IgD-negative memory B cell (primary cell): ENCODE results near the gene CRELD1. TPM values are rescaled to one million over a fixed set of nuclear protein-coding genes. Genes with fewer than 3 reads are reported as not detected.
"Not testable (repeated sequence)": the region's sequence is repeated elsewhere in the genome, so short reads cannot be mapped to it uniquely, and the experiment has no call there.

Experiments used
- H3K27ac Mint-ChIP-seq, 3 donors: one replicate each; pipeline ENCODE4 v1.8.0; 2020 to 2022; ENCODE audit warnings: mild to moderate bottlenecking in 3 of 3, mixed read lengths in 3 of 3, moderate library complexity in 1 of 3
- H3K27me3 Mint-ChIP-seq: one replicate; pipeline ENCODE4 v1.8.0; 2021; ENCODE audit warnings: mixed read lengths
- H3K36me3 Mint-ChIP-seq: one replicate; pipeline ENCODE4 v1.8.0; 2020; ENCODE audit warnings: mild to moderate bottlenecking, mixed read lengths
- H3K4me1 Mint-ChIP-seq, 3 donors: one replicate each; pipeline ENCODE4 v1.8.0; 2020 to 2022; ENCODE audit warnings: mixed read lengths in 3 of 3, mild to moderate bottlenecking in 1 of 3
- H3K4me3 Mint-ChIP-seq, 4 donors: one replicate each; pipeline ENCODE4 v1.8.0; 2020 to 2022; ENCODE audit warnings: mild to moderate bottlenecking in 4 of 4, mixed read lengths in 4 of 4, moderate library complexity in 3 of 4
- H3K9me3 Mint-ChIP-seq, 3 donors: one replicate each; pipeline ENCODE4 v1.8.0; 2020 to 2021; ENCODE audit warnings: mixed read lengths in 3 of 3, mild to moderate bottlenecking in 1 of 3
- polyA plus RNA-seq: library from polyadenylated mRNA; unstranded; fragments of 300-500 nt; fragmentation: Illumina TruSeq; gene quantifications from one replicate; pipeline ENCODE4 v1.2.3, GENCODE V29; 2021

CRELD1 gene
- polyA plus RNA-seq, 1 donor from 2014 or later: 17.7 TPM

DNA sequence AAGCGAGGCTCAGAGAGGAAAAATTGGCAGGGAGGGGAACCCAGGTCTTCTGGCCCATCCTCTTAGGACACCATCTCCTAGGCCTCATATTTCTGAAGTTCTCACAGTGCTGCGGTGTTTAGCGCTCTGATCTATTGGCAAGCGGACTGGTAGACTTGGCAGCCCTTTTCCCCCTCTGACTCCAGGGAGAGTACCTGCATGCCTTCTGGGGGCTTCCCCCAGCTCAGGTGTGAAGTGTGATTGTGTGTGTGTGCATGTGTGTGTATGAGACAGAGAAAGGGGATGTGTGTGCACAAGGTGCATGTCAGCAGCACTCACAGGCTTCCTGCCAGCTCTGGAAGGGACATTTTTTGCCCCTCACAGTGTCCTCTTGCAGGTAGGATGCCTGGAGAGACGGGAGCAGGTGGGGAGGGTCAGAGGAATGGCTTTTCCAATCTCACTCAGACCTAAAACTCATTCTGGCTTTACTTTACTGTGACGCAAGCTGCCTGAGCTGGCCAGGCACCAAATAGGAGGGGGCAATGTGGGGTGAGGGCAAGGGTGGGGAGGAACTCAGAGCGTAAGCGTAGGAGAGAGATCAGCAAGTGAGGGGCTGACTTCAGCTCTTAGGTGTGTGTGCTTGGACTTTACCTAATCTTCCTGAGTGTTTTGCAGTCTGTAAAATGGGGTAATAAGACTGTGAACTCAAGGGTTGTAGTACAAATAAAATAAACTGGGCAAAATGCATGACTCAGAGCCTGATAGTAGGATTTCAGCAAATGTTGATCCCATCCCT lies 35.0 kb upstream of the CRELD1 start:
- Mint-ChIP-seq H3K36me3 (peaks cover 5% of the 10 kb centered on the region), H3K27ac (no peak overlapping the region), H3K4me3 (peak overlapping the region in 1 of 4 donors; percentile 12), H3K4me1 (peaks cover 11 to 16% (median 14%) of the 10 kb centered on the region in 3 donors), H3K27me3 (peaks cover 2% of the 10 kb centered on the region), H3K9me3 (no peaks in the 10 kb centered on the region)

GRCh38 chr3:9899289-9899791 lies 34.3 kb upstream of the CRELD1 start:
- Mint-ChIP-seq H3K27ac (no peak overlapping the region), H3K4me1 (peaks cover 7 to 11% (median 8%) of the 10 kb centered on the region in 3 donors), H3K4me3 (no peak overlapping the region), H3K9me3 (no peaks in the 10 kb centered on the region), H3K36me3 (peaks cover 5% of the 10 kb centered on the region), H3K27me3 (peaks cover 2% of the 10 kb centered on the region)

GRCh38 chr3:9900965-9901415 lies 32.6 kb upstream of the CRELD1 start:
- not testable (repeated sequence) for H3K9me3 Mint-ChIP-seq, H3K27me3 Mint-ChIP-seq, H3K27ac Mint-ChIP-seq, H3K4me3 Mint-ChIP-seq, H3K4me1 Mint-ChIP-seq, H3K36me3 Mint-ChIP-seq

GRCh38 chr3:9901967-9902366 lies 31.7 kb upstream of the CRELD1 start:
- Mint-ChIP-seq H3K4me1 (peaks cover 1 to 6% (median 2%) of the 10 kb centered on the region in 3 donors), H3K4me3 (no peak overlapping the region), H3K27ac (peak overlapping the region in 1 of 3 donors; percentile 50), H3K9me3 (no peaks in the 10 kb centered on the region), H3K36me3 (peaks cover 6% of the 10 kb centered on the region), H3K27me3 (peaks cover 2% of the 10 kb centered on the region)

DNA sequence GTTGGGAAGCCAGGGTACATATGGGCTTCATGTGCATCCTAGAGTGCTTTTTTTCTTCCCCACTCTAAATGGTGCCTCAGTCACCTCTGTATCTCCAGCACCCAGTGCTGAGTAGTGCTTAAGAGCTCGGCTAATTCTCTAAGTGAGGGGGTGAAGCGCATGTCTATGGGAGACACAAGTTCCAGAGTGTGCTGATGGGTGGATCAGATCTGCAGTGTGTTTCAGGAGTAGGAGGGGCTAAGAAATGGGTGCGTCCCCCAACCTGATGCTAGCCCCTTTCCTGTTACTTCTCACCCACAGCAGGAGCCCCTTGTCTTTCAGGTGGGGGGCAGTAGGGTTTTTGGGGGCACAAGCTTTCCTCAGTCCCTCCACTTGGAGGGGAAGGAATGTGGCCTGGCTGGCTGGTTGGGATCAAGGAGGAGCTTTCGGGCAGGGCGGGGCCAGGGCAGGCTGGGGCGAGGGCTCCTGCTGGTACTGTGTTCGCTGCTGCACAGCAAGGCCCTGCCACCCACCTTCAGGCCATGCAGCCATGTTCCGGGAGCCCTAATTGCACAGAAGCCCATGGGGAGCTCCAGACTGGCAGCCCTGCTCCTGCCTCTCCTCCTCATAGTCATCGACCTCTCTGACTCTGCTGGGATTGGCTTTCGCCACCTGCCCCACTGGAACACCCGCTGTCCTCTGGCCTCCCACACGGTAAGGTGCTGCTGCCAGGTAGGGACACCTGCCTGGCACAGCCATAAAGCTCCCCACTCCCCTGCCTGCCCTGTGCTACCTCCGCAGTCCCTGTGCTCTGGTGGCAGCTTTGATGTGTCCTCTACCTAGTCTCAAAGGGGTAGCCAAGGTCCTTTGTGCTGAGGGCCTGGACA lies 31.0 kb upstream of the CRELD1 start, which contains the start of gene IL17RE:
IL17RE (plus strand) TSS at position 477 of the 866 bp plus-strand sequence; CDS start at position 562, 85 bp downstream.
- peaks cover 6% of the 10 kb centered on the region for H3K36me3 Mint-ChIP-seq
- H3K4me1 Mint-ChIP-seq: peaks cover 0 to 6% (median 1%) of the 10 kb centered on the region in 3 donors
- no peaks in the 10 kb centered on the region for H3K9me3 Mint-ChIP-seq
- peak within 1 kb of the TSS in 1 of 3 donors; percentile 50 for H3K27ac Mint-ChIP-seq
- H3K27me3 Mint-ChIP-seq: peaks cover 2% of the 10 kb centered on the region
- H3K4me3 Mint-ChIP-seq: no peak within 1 kb of the TSS

DNA sequence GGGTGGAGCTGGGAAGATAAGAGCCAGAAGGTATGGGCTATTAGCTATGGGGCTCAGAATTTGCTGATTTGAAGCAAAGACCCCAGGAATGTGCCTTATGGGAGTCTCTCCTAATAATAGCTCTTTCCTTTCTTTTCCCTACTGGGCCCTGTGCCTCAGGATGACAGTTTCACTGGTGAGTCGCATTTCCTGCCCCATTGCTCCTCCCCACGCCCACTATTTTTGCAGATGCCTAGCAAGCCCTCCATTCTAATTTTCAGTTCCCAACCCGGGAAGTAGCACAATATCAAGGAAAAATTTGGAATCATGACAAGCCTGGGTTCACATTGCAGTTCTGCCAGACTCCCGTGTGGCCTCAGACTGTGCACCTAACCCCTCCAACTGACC lies 30.4 kb upstream of the CRELD1 start:
- H3K4me3 Mint-ChIP-seq: no peak overlapping the region
- peaks cover 0 to 2% (median 1%) of the 10 kb centered on the region in 3 donors for H3K4me1 Mint-ChIP-seq
- H3K27ac Mint-ChIP-seq: no peak overlapping the region
- H3K27me3 Mint-ChIP-seq: peaks cover 2% of the 10 kb centered on the region
- peaks cover 6% of the 10 kb centered on the region for H3K36me3 Mint-ChIP-seq
- H3K9me3 Mint-ChIP-seq: no peaks in the 10 kb centered on the region

GRCh38 chr3:9903904-9904303 lies 29.7 kb upstream of the CRELD1 start:
- Mint-ChIP-seq H3K4me3 (no peak overlapping the region), H3K4me1 (no peaks in the 10 kb centered on the region), H3K27ac (no peak overlapping the region), H3K9me3 (no peaks in the 10 kb centered on the region), H3K27me3 (peaks cover 2% of the 10 kb centered on the region), H3K36me3 (peaks cover 6% of the 10 kb centered on the region)

DNA sequence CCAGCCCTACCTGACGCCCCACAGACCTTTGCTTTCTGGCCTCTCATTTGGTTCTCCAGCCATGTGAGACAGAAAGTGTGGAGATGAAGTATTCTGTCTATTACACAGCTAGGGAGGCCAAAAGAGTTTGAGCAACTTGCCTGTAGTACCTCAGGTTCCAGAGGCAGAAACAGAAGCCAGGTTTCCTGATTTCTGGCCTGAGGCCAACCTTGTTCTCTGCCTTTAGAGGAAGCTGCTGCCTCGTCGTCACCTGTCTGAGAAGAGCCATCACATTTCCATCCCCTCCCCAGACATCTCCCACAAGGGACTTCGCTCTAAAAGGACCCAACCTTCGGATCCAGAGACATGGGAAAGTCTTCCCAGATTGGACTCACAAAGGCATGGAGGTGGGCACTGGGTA lies 27.2 kb upstream of the CRELD1 start:
- Mint-ChIP-seq H3K4me3 (no peak overlapping the region), H3K27ac (no peak overlapping the region)

DNA sequence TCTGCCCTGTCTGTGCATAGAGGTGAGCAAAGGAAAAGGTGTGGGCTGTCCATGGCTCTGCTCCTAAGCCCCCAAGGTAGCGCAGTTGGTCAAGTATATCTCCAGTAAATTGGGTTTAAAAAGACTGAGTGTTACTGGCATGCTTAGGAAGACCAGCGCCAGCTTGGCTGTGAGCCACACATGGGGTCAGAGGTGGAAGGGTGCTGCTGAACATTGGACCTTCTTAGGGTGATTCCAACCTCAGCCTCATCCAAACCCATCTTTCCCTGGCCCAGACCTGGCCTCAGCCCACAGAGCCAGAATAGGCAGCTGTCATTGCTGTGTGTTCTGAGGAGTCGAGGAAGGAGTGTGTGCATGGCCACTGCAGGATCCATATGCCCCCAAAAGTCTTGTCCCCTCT lies 25.3 kb upstream of the CRELD1 start:
- H3K27ac Mint-ChIP-seq: no peak overlapping the region
- H3K9me3 Mint-ChIP-seq: no peaks in the 10 kb centered on the region
- H3K4me3 Mint-ChIP-seq: no peak overlapping the region
- peaks cover 6% of the 10 kb centered on the region for H3K36me3 Mint-ChIP-seq
- peaks cover 0 to 2% (median 0%) of the 10 kb centered on the region in 3 donors for H3K4me1 Mint-ChIP-seq
- no peaks in the 10 kb centered on the region for H3K27me3 Mint-ChIP-seq

More for the DNA sequence above, 27.2 kb upstream of the CRELD1 start:
- Mint-ChIP-seq H3K36me3 (peaks cover 6% of the 10 kb centered on the region), H3K9me3 (no peaks in the 10 kb centered on the region), H3K27me3 (peaks cover 2% of the 10 kb centered on the region), H3K4me1 (no peaks in the 10 kb centered on the region)

DNA sequence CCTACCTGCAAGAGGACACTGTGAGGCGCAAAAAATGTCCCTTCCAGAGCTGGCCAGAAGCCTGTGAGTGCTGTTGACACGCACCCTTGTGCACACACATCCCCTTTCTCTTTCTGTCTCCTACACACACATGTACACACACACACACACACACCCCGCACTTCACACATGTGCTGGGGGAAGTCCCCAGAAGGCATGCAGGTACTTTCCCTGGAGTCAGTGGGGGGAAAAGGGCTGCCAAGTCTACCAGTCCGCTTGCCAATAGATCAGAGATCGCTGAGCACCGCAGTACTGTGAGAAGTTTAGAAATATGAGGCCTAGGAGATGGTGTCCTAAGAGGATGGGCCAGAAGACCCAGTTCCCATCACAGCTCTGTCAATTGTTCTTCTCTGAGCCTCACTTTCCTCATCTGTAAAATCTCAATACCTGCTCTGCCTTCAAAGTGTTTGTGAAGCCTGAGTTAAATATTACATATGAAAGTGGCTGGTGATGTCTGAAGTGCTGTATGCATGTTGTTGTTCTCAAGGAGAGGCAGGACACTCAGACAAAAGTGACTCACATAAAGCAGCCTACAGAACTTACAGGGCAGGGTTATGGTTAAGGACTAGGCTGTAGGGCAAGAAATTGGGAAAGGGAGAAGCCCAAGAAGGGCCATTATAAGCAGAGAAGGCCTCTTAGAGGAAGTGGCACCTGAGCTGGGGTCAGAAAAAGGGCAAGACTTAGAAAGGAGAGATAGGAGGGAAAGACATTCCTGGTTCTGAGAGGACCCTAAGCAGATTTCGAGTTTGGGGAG lies 24.2 kb upstream of the CRELD1 start:
- H3K36me3 Mint-ChIP-seq: peaks cover 5% of the 10 kb centered on the region
- no peak overlapping the region for H3K27ac Mint-ChIP-seq
- peaks cover 4% of the 10 kb centered on the region for H3K27me3 Mint-ChIP-seq
- peaks cover 0 to 2% (median 0%) of the 10 kb centered on the region in 3 donors for H3K4me1 Mint-ChIP-seq
- H3K4me3 Mint-ChIP-seq: no peak overlapping the region
- H3K9me3 Mint-ChIP-seq: no peaks in the 10 kb centered on the region

GRCh38 chr3:9911863-9912262 lies 21.8 kb upstream of the CRELD1 start:
- no peak overlapping the region for H3K27ac Mint-ChIP-seq
- peaks cover 0 to 8% (median 7%) of the 10 kb centered on the region in 3 donors for H3K4me1 Mint-ChIP-seq
- peaks cover 8% of the 10 kb centered on the region for H3K27me3 Mint-ChIP-seq
- no peaks in the 10 kb centered on the region for H3K9me3 Mint-ChIP-seq
- peaks cover 3% of the 10 kb centered on the region for H3K36me3 Mint-ChIP-seq
- no peak overlapping the region for H3K4me3 Mint-ChIP-seq

DNA sequence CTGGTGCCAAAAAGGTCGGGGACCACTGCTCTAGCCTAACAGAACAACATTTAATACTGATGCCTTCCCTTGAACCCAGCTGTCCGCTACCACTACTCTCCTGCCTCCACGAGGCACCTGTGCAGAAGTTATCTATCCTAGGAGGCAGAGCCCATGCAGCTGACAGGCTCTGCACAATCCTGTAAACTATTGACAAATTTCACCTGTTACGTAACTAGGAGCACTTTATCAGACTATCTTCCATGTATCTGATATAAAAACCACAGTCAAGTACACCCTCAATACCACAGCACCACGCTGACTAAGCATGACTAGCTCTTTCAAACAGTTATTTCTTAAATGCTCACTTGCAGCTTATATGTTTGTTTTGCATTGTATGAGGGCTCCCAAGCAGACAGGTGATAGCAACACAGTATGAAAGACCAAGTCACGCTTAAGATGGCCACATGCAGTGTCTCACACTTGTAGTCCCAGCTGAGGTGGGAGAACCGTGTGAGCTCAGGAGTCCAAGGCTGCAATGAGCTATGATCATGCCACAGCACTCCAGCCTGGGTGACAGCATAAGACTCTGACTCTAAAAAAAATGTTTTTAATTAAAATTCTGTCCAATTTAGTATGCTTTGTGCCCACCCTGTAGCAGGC lies 21.2 kb upstream of the CRELD1 start:
- H3K4me3 Mint-ChIP-seq: no peak overlapping the region
- peaks cover 8% of the 10 kb centered on the region for H3K27me3 Mint-ChIP-seq
- peaks cover 3% of the 10 kb centered on the region for H3K36me3 Mint-ChIP-seq
- H3K27ac Mint-ChIP-seq: no peak overlapping the region
- no peaks in the 10 kb centered on the region for H3K9me3 Mint-ChIP-seq
- H3K4me1 Mint-ChIP-seq: peaks cover 0 to 9% (median 7%) of the 10 kb centered on the region in 3 donors

DNA sequence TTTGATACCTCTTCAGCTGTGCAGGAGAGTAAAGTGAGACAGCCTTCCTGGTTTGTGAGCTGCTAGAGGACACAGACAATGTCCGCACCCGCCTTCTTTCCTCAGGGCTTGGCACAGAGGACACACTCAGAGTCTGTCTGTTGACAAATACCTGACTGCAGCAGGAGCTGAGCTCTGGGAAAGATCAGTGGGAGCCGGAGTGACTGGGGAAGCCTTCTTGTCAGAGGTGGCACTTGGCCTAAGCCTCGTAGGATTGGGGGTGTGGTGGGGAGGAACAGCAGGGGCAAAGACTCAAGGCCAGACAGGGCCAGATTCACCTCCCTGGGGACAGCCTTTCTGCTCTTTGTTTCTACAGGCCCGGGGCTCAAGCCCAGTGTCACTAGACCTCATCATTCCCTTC lies 20.0 kb upstream of the CRELD1 start:
- Mint-ChIP-seq H3K9me3 (no peaks in the 10 kb centered on the region), H3K36me3 (peaks cover 3% of the 10 kb centered on the region), H3K27ac (no peak overlapping the region), H3K4me3 (peak overlapping the region in 2 of 4 donors; percentile 40 to 78), H3K4me1 (peaks cover 0 to 9% (median 7%) of the 10 kb centered on the region in 3 donors), H3K27me3 (peaks cover 8% of the 10 kb centered on the region)

- Mint-ChIP-seq H3K4me3 (peak overlapping the region in 2 of 4 donors; percentile 40 to 67), H3K9me3 (no peaks in the 10 kb centered on the region), H3K27me3 (peaks cover 8% of the 10 kb centered on the region), H3K4me1 (peaks cover 0 to 9% (median 7%) of the 10 kb centered on the region in 3 donors), H3K36me3 (peaks cover 3% of the 10 kb centered on the region), H3K27ac (no peak overlapping the region)
These were observed 19.6 kb upstream of the CRELD1 start for GRCh38 chr3:9914011-9914410.
